Measurements from ENCODE around the gene GRB7. TPM values are rescaled to one million over a fixed set of nuclear protein-coding genes. Genes with fewer than 3 reads are reported as not detected.
"Not testable (repeated sequence)": the region's sequence is repeated elsewhere in the genome, so short reads cannot be mapped to it uniquely, and the experiment has no call there.

GRB7 gene
- total and polyA plus RNA-seq, 9 of the 15 experiments (the other 6 are each of a cell fraction or from before 2014, with no cell fraction given), result 0.04 to 6.2 (median 2.2) TPM

DNA sequence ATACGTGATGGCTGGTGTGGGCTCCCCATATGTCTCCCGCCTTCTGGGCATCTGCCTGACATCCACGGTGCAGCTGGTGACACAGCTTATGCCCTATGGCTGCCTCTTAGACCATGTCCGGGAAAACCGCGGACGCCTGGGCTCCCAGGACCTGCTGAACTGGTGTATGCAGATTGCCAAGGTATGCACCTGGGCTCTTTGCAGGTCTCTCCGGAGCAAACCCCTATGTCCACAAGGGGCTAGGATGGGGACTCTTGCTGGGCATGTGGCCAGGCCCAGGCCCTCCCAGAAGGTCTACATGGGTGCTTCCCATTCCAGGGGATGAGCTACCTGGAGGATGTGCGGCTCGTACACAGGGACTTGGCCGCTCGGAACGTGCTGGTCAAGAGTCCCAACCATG is 13.0 kb upstream of the GRB7 start:
- ATAC-seq (no peak), FAIRE-seq (no peak)
- intact Hi-C loops (cut with micrococcal nuclease), result no loop called here

DNA sequence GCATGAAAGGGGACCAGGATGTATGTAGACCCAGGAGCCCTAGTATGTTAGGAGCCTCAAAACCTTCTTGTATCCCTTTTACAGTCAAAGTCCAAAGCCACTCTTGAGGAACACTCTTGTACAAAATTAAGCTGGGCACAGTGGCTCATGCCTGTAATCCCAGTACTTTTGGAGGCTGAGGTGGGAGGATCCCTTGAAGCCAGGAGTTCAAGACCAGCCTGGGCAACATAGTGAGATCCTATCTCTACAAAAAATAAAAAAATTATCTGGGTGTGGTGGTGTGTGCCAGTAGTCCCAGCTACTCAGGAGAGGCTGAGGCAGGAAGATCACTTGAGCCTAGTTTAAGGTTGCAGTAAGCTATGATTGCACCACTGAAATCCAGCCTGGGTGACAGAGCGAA is 11.8 kb upstream of the GRB7 start:
- H3K9me1 ChIP-seq (ENCODE audit: control insufficient read depth, insufficient read depth, low read length); H3K4me2 ChIP-seq (ENCODE audit: insufficient read depth, low read length); H4K20me1 ChIP-seq (replicated peaks; ENCODE audit: control insufficient read depth, insufficient read depth, low read length); FAIRE-seq; intact Hi-C loops (cut with micrococcal nuclease); in situ Hi-C loops (cut with MboI); H3K9me3 ChIP-seq (replicated peaks; ENCODE audit: control insufficient read depth, insufficient read depth, low read depth, low read length); BruUV-seq (replicated peaks); H3K27ac ChIP-seq (ENCODE audit: extremely low read depth, low read depth, low read length); H3K4me3 ChIP-seq; DNase-seq (ENCODE audit: extremely low read depth in 1 of 4, low spot score in 3 of 4); H2AFZ ChIP-seq (ENCODE audit: low read depth, low read length); CTCF ChIA-PET (ENCODE audit: low intra/inter-chr PET ratio); H3K27me3 ChIP-seq (ENCODE audit: control insufficient read depth in 2 of 2, insufficient read depth in 2 of 2, low read length in 2 of 2); ATAC-seq: not testable (repeated sequence)
- WGBS (ENCODE audit: insufficient coverage, low coverage, missing lambda C conversion rate), result 93% methylated on average over 1 of the region's 1 CpG
- Histone ChIP-seq H3K9ac (ENCODE audit: insufficient read depth in 1 of 2, low read depth in 2 of 2, low read length in 2 of 2) (peak overlapping the region in 1 of 2 experiments; percentile 53; a peak in 2 of 4 replicates), H3K4me1 (replicated peaks in 1 of 2; ENCODE audit: control insufficient read depth in 2 of 2, insufficient read depth in 2 of 2, low read length in 2 of 2) (peaks cover 13 to 53% of the 10 kb centered on the region in 2 experiments; a peak in 4 of 5 replicates), H3K36me3 (ENCODE audit: control insufficient read depth, insufficient read depth, low read length) (peaks cover 22% of the 10 kb centered on the region; the same call in 1 of the 3 replicates), H3K79me2 (ENCODE audit: control insufficient read depth, insufficient read depth, low read length) (peaks cover 14% of the 10 kb centered on the region)
- POLR2A ChIA-PET, result interaction anchor here (1.6 kb wide), 1 partner anchor 26 kb away, joined by 6 read pairs; the partner anchor contains the start of gene ERBB2

More for the DNA sequence above, 13.0 kb upstream of the GRB7 start:
- Histone ChIP-seq H3K79me2 (ENCODE audit: control insufficient read depth, insufficient read depth, low read length) (peaks cover 9% of the 10 kb centered on the region), H2AFZ (ENCODE audit: low read depth, low read length) (no peak overlapping the region), H3K27ac (ENCODE audit: extremely low read depth, low read depth, low read length) (peak overlapping the region; percentile 76), H3K4me1 (replicated peaks in 1 of 2; ENCODE audit: control insufficient read depth in 2 of 2, insufficient read depth in 2 of 2, low read length in 2 of 2) (peaks cover 10 to 43% of the 10 kb centered on the region in 2 experiments; a peak in 4 of 5 replicates), H3K9me3 (replicated peaks; ENCODE audit: control insufficient read depth, insufficient read depth, low read depth, low read length) (no peaks in the 10 kb centered on the region), H3K27me3 (ENCODE audit: control insufficient read depth in 2 of 2, insufficient read depth in 2 of 2, low read length in 2 of 2) (no peaks in the 10 kb centered on the region), H3K4me2 (ENCODE audit: insufficient read depth, low read length) (peak overlapping the region; percentile 65), H3K9me1 (ENCODE audit: control insufficient read depth, insufficient read depth, low read length) (no peaks in the 10 kb centered on the region), H4K20me1 (replicated peaks; ENCODE audit: control insufficient read depth, insufficient read depth, low read length) (no peaks in the 10 kb centered on the region), H3K36me3 (ENCODE audit: control insufficient read depth, insufficient read depth, low read length) (peaks cover 22% of the 10 kb centered on the region; the same call in 1 of the 3 replicates), H3K4me3 (no peak overlapping the region), H3K9ac (ENCODE audit: insufficient read depth in 1 of 2, low read depth in 2 of 2, low read length in 2 of 2) (peak overlapping the region; percentile 40 to 84; a peak in 3 of 4 replicates)
- no TSS peak for BruUV-seq (replicated peaks)
- TF ChIP-seq, protein P1, sequence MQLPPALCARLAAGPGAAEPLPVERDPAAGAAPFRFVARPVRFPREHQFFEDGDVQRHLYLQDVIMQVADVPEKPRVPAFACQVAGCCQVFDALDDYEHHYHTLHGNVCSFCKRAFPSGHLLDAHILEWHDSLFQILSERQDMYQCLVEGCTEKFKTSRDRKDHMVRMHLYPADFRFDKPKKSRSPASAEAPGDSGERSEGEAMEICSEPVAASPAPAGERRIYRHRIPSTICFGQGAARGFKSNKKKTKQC (CRISPR knock-in tag; IDR thresholded peaks at IDR 0.05), result no peak
- TF ChIP-seq FOXA3 (CRISPR knock-in tag; conservative IDR thresholded peaks at IDR 0.05 in 1 of 2, IDR thresholded peaks at IDR 0.05 in 1 of 2) (no peak), SMC3 (conservative IDR thresholded peaks at IDR 0.05; ENCODE audit: insufficient read depth, low read depth, low read length) (no peak), TRIM28 (IDR thresholded peaks at IDR 0.05) (no peak), ZNF282 (CRISPR knock-in tag; IDR thresholded peaks at IDR 0.05) (no peak), ZNF830 (CRISPR knock-in tag; IDR thresholded peaks at IDR 0.05) (no peak), ZNF717 (CRISPR knock-in tag; IDR thresholded peaks at IDR 0.05) (no peak), GATAD2B (IDR thresholded peaks at IDR 0.05; ENCODE audit: borderline replicate concordance) (no peak), HDAC6 (IDR thresholded peaks at IDR 0.05; ENCODE audit: low read depth, low read length) (no peak)
- TF ChIP-seq, protein P2, sequence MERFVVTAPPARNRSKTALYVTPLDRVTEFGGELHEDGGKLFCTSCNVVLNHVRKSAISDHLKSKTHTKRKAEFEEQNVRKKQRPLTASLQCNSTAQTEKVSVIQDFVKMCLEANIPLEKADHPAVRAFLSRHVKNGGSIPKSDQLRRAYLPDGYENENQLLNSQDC (CRISPR knock-in tag; IDR thresholded peaks at IDR 0.05), result no peak
- CTCF ChIA-PET (ENCODE audit: low intra/inter-chr PET ratio), result no interaction called here
- in situ Hi-C loops (cut with MboI), result no loop called here
- POLR2A ChIA-PET, result interaction anchor here (0.6 to 1.6 kb wide), 5 partner anchors 14 to 969 kb away, joined by 3 to 6 read pairs (median 6); partner anchors contain the start of genes ERBB2 and PGAP3
- no peak for DNase-seq (ENCODE audit: extremely low read depth in 1 of 4, low spot score in 3 of 4)
- 90% methylated on average over 13 of the region's 13 CpGs for WGBS (ENCODE audit: insufficient coverage, low coverage, missing lambda C conversion rate)

All from K562 (cell line).